ENCODE results near the gene GTPBP10.

DNA sequence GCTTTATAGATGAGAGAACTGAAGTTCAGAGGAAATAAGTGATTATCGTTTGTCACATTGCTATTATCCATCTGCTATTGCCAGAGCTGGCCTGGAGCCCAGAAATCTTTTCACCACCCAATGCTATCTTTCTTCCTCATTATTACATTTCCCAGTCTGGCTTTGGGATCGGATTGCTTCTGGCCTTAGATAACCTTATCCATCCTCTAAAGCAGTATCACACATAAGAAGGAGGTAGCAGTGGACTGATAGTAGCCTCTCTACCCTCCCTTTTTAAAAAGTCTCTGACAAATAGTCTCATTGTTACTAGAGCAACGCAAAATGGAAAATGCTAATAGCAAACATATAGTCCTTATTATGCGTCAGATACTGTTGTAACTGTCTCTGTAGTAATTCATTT lies 55.5 kb downstream of the GTPBP10 start:
- peak; percentile 94 for TF ChIP-seq GATA2 (IDR thresholded peaks at IDR 0.05; ENCODE audit: low read depth, low read length)
- TF ChIP-seq GATA3 (IDR thresholded peaks at IDR 0.05; ENCODE audit: low read depth, low read length), result peak; percentile 76

All from SH-SY5Y (cell line).